WTC11 (cell line): Measurements from ENCODE around the gene CARS2. TPM values are rescaled to one million over a fixed set of nuclear protein-coding genes. Genes with fewer than 3 reads are reported as not detected.

Source experiments
- total RNA-seq: library from RNA; stranded (reverse); gene quantifications from 3 replicates; pipeline ENCODE4 v1.2.3, GENCODE V29; 2021
- TF ChIP-seq, protein P1 (sequence below): sonication (generic); formaldehyde crosslinking; IDR thresholded peaks from 2 replicates; pipeline ENCODE4 v1.8.1; 2022; ENCODE audit warnings: mild to moderate bottlenecking, missing genetic modification reagents, moderate library complexity, borderline replicate concordance

The CARS2 gene
- total RNA-seq, 1 experiment from 2014 or later: 39.9 TPM

GRCh38 chr13:110592665-110593064 lies 113.3 kb downstream of the CARS2 start (continued):
- TF ChIP-seq, protein P1, sequence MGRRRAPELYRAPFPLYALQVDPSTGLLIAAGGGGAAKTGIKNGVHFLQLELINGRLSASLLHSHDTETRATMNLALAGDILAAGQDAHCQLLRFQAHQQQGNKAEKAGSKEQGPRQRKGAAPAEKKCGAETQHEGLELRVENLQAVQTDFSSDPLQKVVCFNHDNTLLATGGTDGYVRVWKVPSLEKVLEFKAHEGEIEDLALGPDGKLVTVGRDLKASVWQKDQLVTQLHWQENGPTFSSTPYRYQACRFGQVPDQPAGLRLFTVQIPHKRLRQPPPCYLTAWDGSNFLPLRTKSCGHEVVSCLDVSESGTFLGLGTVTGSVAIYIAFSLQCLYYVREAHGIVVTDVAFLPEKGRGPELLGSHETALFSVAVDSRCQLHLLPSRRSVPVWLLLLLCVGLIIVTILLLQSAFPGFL (CRISPR knock-in tag): no peak
- TF ChIP-seq, all 79 proteins: peak for 0

Other genes starting within 250 kb of the CARS2 start
- 14.3 to 19.0 TPM (median 18.6 TPM) in 3 replicates for gene RAB20, start 144.4 kb downstream of the CARS2 start, total RNA-seq
- 26.8 to 29.3 TPM (median 27.9 TPM) in 3 replicates for gene NAXD, start 90.6 kb downstream of the CARS2 start, total RNA-seq
- 26.2 to 27.5 TPM (median 26.9 TPM) in 3 replicates for gene ING1, start 7.6 kb upstream of the CARS2 start, total RNA-seq
- gene ANKRD10, start 209.0 kb upstream of the CARS2 start, total RNA-seq: 176 to 219 TPM (median 191 TPM) in 3 replicates